Breast epithelium (tissue), 3 donors: ENCODE results near the gene FAM81A.

Experiments
- POLR2A ChIP-seq: fragments of 450-650 bp; IDR thresholded peaks from one replicate; pipeline ENCODE4 v1.6.1; 2016; ENCODE audit warnings: antibody characterized with exemption, mild to moderate bottlenecking, moderate library complexity
- TF ChIP-seq, protein P1 (sequence below), 3 donors: fragments of 450-650 bp; IDR thresholded peaks; one replicate each; pipeline ENCODE4 v1.5.1; 2016 to 2017; ENCODE audit warnings: antibody characterized with exemption in 3 of 3, mild to moderate bottlenecking in 3 of 3, moderate library complexity in 3 of 3

- TF ChIP-seq, protein P1, sequence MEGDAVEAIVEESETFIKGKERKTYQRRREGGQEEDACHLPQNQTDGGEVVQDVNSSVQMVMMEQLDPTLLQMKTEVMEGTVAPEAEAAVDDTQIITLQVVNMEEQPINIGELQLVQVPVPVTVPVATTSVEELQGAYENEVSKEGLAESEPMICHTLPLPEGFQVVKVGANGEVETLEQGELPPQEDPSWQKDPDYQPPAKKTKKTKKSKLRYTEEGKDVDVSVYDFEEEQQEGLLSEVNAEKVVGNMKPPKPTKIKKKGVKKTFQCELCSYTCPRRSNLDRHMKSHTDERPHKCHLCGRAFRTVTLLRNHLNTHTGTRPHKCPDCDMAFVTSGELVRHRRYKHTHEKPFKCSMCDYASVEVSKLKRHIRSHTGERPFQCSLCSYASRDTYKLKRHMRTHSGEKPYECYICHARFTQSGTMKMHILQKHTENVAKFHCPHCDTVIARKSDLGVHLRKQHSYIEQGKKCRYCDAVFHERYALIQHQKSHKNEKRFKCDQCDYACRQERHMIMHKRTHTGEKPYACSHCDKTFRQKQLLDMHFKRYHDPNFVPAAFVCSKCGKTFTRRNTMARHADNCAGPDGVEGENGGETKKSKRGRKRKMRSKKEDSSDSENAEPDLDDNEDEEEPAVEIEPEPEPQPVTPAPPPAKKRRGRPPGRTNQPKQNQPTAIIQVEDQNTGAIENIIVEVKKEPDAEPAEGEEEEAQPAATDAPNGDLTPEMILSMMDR (IDR thresholded peaks at IDR 0.05), result no peak
- TF ChIP-seq POLR2A, result no peak
Measured at GRCh38 chr15:59484399-59484798, 46.4 kb downstream of the FAM81A start.
